Liver (tissue), 9 donors: ENCODE results near the gene LBH. TPM values are rescaled to one million over a fixed set of nuclear protein-coding genes. Genes with fewer than 3 reads are reported as not detected.

ENCODE experiments used
- DNase-seq: peaks from one replicate; pipeline ENCODE4 v3.0.0-alpha.2; 2017; ENCODE audit warnings: low spot score
- H3K27ac ChIP-seq, 2 donors: one replicate each; pipeline ENCODE4 v1.7.0; 2013; ENCODE audit warnings: inconsistent platforms in 2 of 2, low read length in 2 of 2, control low read depth in 1 of 2, low read depth in 1 of 2, mild to moderate bottlenecking in 1 of 2
- H3K27me3 ChIP-seq, 4 donors: one replicate each; pipeline versions ENCODE4 v1.6.1 to v1.7.0; 2013; ENCODE audit warnings: low read length in 3 of 4, inconsistent platforms in 1 of 4, mild to moderate bottlenecking in 1 of 4, moderate library complexity in 1 of 4; ENCODE audit not compliant: control insufficient read depth in 4 of 4, insufficient read depth in 4 of 4
- H3K36me3 ChIP-seq, 4 donors: one replicate each; pipeline versions ENCODE4 v1.6.1 to v1.7.0; 2013; ENCODE audit warnings: low read length in 3 of 4, mild to moderate bottlenecking in 3 of 4, low read depth in 1 of 4, moderate library complexity in 1 of 4; ENCODE audit not compliant: control insufficient read depth in 4 of 4, insufficient read depth in 3 of 4
- H3K4me1 ChIP-seq, 4 donors: one replicate each; pipeline versions ENCODE4 v1.6.1 to v1.7.0; 2013; ENCODE audit warnings: low read length in 3 of 4, mild to moderate bottlenecking in 3 of 4, moderate library complexity in 1 of 4; ENCODE audit not compliant: control insufficient read depth in 4 of 4, insufficient read depth in 4 of 4
- H3K4me3 ChIP-seq, 3 donors: one replicate each; pipeline versions ENCODE4 v1.6.1 to v1.7.0; 2013; ENCODE audit warnings: low read length in 3 of 3, control low read depth in 1 of 3, low read depth in 1 of 3, mild to moderate bottlenecking in 1 of 3
- H3K9ac ChIP-seq, 2 donors: one replicate each; pipeline ENCODE4 v1.7.0; 2013; ENCODE audit warnings: low read length in 2 of 2, mild to moderate bottlenecking in 2 of 2, moderate library complexity in 2 of 2, control low read depth in 1 of 2, low read depth in 1 of 2
- H3K9me3 ChIP-seq, 4 donors: one replicate each; pipeline versions ENCODE4 v1.6.1 to v1.7.0; 2013; ENCODE audit warnings: low read length in 3 of 4; ENCODE audit not compliant: control insufficient read depth in 4 of 4
- CTCF ChIP-seq: fragments of 150-350 bp; IDR thresholded peaks from 2 replicates; pipeline ENCODE4 v1.5.1; 2017; ENCODE audit warnings: improper control_type of control experiment, low read depth, low read length; ENCODE audit not compliant: missing input control
- EGR1 ChIP-seq, 2 donors: IDR thresholded peaks; 2 replicates each; pipeline ENCODE4 v1.6.1; 2016 to 2018; ENCODE audit warnings: antibody characterized with exemption in 2 of 2, low read depth in 2 of 2
- FOXA1 ChIP-seq: IDR thresholded peaks from 2 replicates; pipeline ENCODE4 v1.6.1; 2016; ENCODE audit warnings: antibody characterized with exemption
- FOXA2 ChIP-seq: IDR thresholded peaks from 2 replicates; pipeline ENCODE4 v1.6.1; 2016; ENCODE audit warnings: antibody characterized with exemption
- GABPA ChIP-seq, 2 donors: IDR thresholded peaks in 1 of 2; conservative IDR thresholded peaks in 1 of 2; 2 replicates each; pipeline ENCODE4 v1.6.1; 2016; ENCODE audit warnings: antibody characterized with exemption in 2 of 2, mild to moderate bottlenecking in 1 of 2, moderate library complexity in 1 of 2
- HNF4A ChIP-seq, 2 donors: conservative IDR thresholded peaks; 2 replicates each; pipeline ENCODE4 v1.6.1; 2016; ENCODE audit warnings: antibody characterized with exemption in 2 of 2, mild to moderate bottlenecking in 2 of 2
- HNF4G ChIP-seq: IDR thresholded peaks from 2 replicates; pipeline ENCODE4 v1.6.1; 2016; ENCODE audit warnings: antibody characterized with exemption
- RAD21 ChIP-seq, 2 donors: IDR thresholded peaks; 2 replicates each; pipeline ENCODE4 v1.6.1; 2016; ENCODE audit warnings: antibody characterized with exemption in 2 of 2, mild to moderate bottlenecking in 2 of 2
- REST ChIP-seq: IDR thresholded peaks from 2 replicates; pipeline ENCODE4 v1.6.1; 2016; ENCODE audit warnings: antibody characterized with exemption, mild to moderate bottlenecking
- SP1 ChIP-seq: IDR thresholded peaks from 2 replicates; pipeline ENCODE4 v1.6.1; 2018; ENCODE audit warnings: antibody characterized with exemption, mild to moderate bottlenecking
- TAF1 ChIP-seq: conservative IDR thresholded peaks from 2 replicates; pipeline ENCODE4 v1.6.1; 2016; ENCODE audit warnings: antibody characterized with exemption, mild to moderate bottlenecking
- ZBTB33 ChIP-seq: IDR thresholded peaks from 2 replicates; pipeline ENCODE4 v1.6.1; 2016; ENCODE audit warnings: antibody characterized with exemption
- WGBS: extraction: QIAGEN DNeasy Blood & Tissue Kit; methylation state at CpG from one replicate; pipeline ENCODE4 v1.1.7; 2013; 5-methylcytosine and 5-hydroxymethylcytosine counted together
- polyA plus RNA-seq, 2 donors: library from polyadenylated mRNA; stranded (reverse) in 1 of 2; unstranded in 1 of 2; fragments of 200-250 nt in 1 of 2; fragments of >200 nt in 1 of 2; fragmentation: Nextera tagmentation in 1 of 2; extraction: Ambion mirVana in 1 of 2; gene quantifications; one replicate each; pipeline versions ENCODE4 v1.2.1 to v1.2.3, GENCODE V29; 2013 to 2015
- total RNA-seq, 2 donors: library from RNA; depleted of rRNA; stranded (reverse); fragments of >200 nt; gene quantifications; one replicate each; pipeline ENCODE4 v1.2.3, GENCODE V29; 2014
- donor health status: healthy.
- donor health status: healthy.
- donor health status: healthy.
- donor health status: healthy.
- donor health status: healthy.

LBH gene
- total and polyA plus RNA-seq, 4 donors, result 4.1 to 50.8 (median 9.1) TPM

- Histone ChIP-seq H3K9ac (no peak overlapping the region), H3K27me3 (peaks cover 0 to 2% (median 0%) of the 10 kb centered on the region in 4 donors), H3K36me3 (no peaks in the 10 kb centered on the region), H3K4me3 (no peak overlapping the region), H3K4me1 (no peaks in the 10 kb centered on the region), H3K9me3 (no peaks in the 10 kb centered on the region), H3K27ac (no peak overlapping the region)
- no peak for TF ChIP-seq FOXA2
- TF ChIP-seq CTCF, result no peak
- TF ChIP-seq EGR1 (IDR thresholded peaks at IDR 0.05; ENCODE audit: low read depth in 2 of 2), result no peak
- no peak for TF ChIP-seq SP1
- TF ChIP-seq ZBTB33, result no peak
- TF ChIP-seq REST, result no peak
- no peak for TF ChIP-seq HNF4G
- no peak for TF ChIP-seq GABPA (IDR thresholded peaks at IDR 0.05 in 1 of 2, conservative IDR thresholded peaks at IDR 0.05 in 1 of 2)
- TF ChIP-seq HNF4A (conservative IDR thresholded peaks at IDR 0.05), result no peak
- no peak for TF ChIP-seq FOXA1
- no peak for TF ChIP-seq RAD21 (IDR thresholded peaks at IDR 0.05)
- 87% methylated on average over 3 of the region's 3 CpGs for WGBS
- no peak for DNase-seq
Measured at GRCh38 chr2:30275256-30275655, 43.9 kb downstream of the LBH start.

GRCh38 chr2:30276455-30276911, 45.1 kb downstream of the LBH start:
- Histone ChIP-seq H3K27me3 (peaks cover 0 to 2% (median 0%) of the 10 kb centered on the region in 4 donors), H3K4me1 (no peaks in the 10 kb centered on the region), H3K4me3 (no peak overlapping the region), H3K36me3 (no peaks in the 10 kb centered on the region), H3K27ac (no peak overlapping the region), H3K9me3 (no peaks in the 10 kb centered on the region), H3K9ac (no peak overlapping the region)
- no peak for TF ChIP-seq TAF1
- TF ChIP-seq SP1, result no peak
- 68% methylated on average over 4 of the region's 4 CpGs for WGBS
- no peak for DNase-seq
